Activated CD4-positive, alpha-beta T cell treated with anti-CD3 and anti-CD28 coated beads for 24 hours (primary cell): ENCODE measurements around the gene STOML2.
"Not testable (repeated sequence)": the region's sequence is repeated elsewhere in the genome, so short reads cannot be mapped to it uniquely, and the experiment has no call there.

Source experiments
- DNase-seq, 2 donors: peaks; one replicate each; pipeline ENCODE4 v3.0.0-alpha.2; 2020; ENCODE audit warnings: low read depth in 2 of 2

The STOML2 gene

GRCh38 chr9:35102769-35103659 is at the start of gene STOML2:
TSS of gene STOML2 (minus strand) at chr9:35103131. CDS start at chr9:35103094, 37 bp downstream.
- DNase-seq, result peak; percentile 80 to 85

- DNase-seq, result not testable (repeated sequence)
Observed at GRCh38 chr9:35147941-35148563, 45.1 kb upstream of the STOML2 start.

DNA sequence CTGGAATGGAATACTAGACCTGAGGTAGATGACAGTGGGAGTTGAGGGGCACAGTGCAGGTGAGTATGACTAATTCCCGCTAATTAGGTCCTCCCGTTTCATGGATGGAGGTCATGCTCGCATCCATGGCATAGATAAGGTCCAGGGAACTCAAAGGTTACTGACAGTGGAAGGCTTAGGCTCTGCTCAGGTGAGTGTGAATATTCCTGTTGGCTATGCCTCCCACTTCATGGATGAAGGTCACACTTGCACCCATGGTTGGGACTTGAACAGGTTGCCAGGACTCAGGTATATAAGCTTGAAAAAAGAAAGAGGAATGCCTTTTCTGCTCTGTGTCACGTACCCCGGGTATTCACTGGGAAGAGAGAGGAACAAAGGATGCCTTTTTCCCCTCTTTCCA is 39.1 kb upstream of the STOML2 start:
- DNase-seq, result no peak

DNA sequence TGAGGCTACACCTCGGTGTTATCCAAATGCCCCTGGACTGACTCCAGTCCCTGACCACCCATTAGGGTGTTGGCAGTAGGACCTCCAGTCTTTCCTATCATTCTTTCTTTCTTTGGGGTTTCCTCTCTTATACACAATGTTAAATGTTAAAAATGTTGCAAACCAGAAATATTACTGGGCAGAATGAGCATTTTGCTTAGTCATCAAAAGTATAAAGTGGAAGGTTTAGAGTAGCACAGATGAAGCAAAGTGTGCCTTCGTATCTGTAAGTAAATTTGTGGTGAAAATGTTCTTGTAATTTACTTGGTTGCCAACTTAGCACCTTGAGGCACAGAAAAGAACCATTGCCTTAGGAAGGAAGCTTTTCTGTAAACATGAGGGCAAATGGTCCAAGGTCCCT is 37.2 kb upstream of the STOML2 start:
- DNase-seq, result no peak

DNA sequence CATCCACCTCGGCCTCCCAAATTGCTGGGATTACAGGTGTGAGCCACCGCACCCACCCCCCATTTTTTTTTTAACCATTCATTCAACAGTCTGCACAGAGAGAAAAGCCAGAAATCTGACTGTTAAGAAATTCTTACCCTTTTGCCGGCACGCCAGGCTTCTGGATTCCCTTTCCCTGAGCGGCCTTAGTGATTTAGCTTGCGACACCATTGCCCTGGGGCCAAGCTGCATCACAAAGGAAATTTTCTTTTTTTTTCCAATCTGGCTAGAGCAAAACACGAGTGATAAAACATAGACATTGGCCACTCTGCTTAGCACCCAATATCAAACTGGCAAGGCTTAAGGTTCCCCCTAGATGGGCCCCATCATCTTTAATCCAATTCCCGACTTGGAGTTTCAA is 33.9 kb upstream of the STOML2 start:
- no peak for DNase-seq

- DNase-seq, result no peak
Observed at GRCh38 chr9:35135988-35136387, 33.1 kb upstream of the STOML2 start.

DNA sequence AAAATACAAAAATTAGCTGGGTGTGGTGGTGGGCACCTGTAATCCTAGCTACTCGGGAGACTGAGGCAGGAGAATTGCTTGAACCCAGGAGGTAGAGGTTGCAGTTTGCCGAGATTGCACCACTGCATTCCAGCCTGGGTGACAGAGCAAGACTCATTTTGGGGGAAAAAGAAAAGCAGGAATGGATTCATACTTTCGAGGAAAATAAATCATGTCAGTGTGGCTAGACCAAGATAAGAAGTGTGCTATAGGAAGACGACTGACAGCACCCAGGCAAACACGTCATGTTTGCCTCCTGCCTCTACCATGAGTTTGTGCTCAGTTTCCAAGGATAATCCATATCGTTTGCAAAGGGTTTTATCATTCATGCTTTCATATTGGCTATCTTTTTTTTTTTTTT is 32.0 kb upstream of the STOML2 start:
- DNase-seq, result no peak

DNA sequence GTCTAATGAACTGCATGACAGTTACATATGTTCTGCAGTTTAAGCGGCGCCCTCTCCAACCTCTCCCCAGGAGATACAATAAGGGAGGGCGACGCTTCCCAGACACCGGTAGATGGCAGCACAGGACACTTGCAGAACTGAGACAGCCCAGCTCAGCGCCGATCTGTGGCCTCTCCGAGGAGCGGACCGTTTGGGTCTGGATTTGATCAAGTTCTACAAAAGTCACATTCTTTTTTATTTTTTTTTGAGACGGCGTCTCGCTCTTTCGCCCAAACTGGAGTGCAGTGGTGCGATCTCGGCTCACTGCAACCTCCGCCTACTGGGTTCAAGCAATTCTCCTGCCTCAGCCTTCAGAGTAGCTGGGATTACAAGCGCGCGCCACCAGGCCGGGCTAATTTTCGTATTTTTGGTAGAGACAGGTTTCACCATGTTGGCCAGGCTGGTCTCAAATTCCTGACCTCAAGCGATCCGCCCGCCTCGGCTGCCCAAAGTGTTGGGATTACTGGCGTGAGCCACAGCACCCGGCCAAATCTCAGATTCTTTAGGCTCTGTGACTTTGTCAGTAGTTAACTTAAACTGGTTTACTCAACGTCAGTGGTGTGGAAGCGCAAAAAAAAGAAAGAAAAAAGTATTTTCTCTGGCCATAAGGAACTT is 14.1 kb upstream of the STOML2 start:
- peak; percentile 74 to 86 for DNase-seq

DNA sequence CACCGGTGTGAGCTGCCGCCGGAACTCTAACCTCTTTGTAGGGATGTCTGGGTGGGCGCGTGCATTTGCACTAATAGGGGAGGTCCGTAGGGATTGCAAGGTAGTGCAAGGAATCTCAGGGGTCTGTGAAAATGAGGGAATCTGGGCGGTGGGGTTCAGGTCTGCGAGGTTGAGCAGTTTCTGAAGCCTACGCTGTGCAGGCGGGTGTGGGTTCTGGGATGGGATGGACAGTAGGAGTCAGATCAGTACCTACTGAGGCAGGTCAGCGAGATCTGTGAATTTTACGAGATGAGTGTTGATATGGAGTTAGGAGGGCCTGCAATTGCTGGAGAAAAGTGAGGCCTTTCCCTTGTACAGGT is 13.6 kb upstream of the STOML2 start:
- no peak for DNase-seq

DNA sequence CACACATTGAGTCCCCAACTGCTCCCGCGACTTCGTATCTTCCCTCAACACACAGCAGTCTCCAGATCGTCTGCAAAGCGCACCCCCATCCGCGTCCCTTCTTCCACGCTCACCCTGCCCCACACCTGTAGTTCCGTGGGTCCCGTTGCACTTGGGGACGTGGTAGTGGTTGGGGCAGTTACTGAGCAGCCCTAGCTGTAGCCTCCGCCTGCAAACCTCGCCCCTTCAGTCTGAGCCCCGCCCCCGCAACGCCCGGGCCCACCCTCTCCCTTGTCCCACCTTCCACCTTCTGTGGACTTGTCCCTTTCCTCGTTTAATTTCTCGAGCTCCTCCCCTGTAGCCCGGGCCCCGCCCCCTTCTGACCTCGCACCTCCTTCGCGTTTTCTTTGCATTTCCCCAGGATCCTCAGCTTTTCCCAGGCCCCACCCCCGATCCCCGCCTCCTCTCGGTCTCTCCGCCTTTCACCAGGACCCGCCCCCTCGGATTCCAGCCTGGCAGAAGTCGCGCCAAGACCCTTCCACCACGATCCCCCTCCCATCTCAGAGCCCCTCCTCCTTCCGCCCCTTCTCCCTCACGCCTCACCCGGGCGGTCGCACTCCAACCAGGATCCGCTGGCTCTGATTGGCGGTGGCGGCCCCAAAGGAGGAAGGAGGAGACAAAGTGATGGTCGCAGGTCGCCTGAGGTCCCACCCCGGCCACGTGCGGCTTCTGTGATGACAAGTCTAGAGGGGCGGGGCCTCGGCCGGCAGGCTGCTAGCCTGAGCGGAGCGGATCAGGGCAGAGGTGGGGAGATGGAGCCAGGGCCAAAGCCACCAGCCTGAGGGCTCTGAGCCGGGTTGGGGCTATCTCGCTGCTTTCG is 13.0 kb upstream of the STOML2 start, which contains the start of gene ATOSB:
Gene ATOSB, minus strand, starts transcription at position 183 of the 859 bp plus-strand sequence. CDS start 7,588 bp downstream, outside the sequence.
- peak; percentile 83 to 90 for DNase-seq

- DNase-seq, result no peak
Observed at GRCh38 chr9:35114840-35115628, 12.1 kb upstream of the STOML2 start.

DNA sequence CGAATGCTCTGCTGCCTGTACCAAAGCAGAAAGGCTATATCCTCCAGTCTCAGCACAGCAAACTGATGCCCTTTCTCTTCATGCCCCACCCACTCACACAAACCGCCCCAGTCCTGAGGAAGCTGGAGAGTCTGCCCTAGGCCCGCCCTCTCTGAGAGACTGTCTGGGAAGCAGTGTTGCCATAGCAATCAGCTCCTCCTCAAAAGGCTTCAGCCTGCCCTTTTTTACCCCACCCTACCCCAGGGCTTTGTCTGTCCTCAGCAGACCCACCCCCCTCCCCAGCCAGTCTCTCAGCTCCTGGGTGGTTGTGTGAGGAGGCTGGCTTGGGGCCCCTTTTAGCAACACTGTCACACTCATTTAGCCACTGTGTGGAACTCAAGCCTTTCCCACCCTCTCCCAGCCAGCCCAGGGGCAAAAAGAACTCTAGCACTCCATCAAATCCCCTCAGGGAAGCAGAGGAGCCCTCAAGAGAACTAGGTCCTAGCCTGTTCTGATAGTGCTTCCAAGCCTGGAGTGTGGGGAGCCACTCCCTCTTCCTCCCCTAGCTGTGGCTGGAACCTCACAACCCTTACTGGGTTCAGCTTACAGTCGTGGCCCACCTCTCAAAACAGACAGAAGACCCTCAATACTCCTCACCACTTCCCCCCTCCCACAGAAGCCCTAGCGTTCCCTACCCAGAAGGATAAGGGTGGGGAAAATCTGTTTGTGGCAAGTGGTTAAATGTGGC is 11.3 kb upstream of the STOML2 start:
- DNase-seq, result peak; percentile 43 to 52

DNA sequence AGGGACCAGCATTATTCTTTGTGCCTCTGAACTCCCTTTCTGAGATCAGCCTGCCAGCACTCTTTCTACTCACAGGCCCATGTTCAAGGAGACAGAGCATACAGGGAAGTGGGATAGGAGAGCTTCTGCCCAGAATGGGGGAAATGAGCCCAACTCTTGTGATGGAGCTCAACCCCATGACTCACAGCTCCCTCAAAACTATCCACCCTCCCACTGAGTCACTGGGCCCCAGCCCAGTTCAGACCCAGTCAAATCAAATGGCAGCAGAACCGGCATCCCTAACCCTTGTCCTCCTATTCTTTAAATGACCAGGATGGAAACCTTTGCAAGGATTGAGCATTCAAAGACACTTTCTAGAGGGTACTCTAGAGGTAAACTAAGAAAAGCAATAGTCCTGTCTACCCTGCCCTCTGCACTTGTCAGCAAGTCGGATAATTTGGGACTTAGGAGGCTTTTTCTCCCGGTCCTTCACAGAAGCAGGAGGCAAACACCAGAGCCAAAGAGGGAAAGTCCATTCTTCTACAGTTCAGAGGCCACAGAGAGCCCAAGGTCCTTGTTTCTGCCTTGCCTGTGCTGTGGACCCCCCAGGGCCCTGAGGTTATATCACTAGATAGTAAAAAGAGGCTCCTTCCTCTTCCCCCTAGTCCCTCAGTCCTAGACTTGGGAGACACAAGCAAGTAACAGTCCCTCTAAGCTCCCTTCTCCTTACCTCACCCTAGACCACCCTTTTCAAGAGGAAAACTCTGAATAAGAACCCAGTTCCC is 9.5 kb upstream of the STOML2 start:
- no peak for DNase-seq

- DNase-seq, result peak; percentile 90 to 93
Observed at GRCh38 chr9:35111001-35111933, 8.3 kb upstream of the STOML2 start.

GRCh38 chr9:35110327-35110761 is 7.4 kb upstream of the STOML2 start:
- DNase-seq, result no peak

DNA sequence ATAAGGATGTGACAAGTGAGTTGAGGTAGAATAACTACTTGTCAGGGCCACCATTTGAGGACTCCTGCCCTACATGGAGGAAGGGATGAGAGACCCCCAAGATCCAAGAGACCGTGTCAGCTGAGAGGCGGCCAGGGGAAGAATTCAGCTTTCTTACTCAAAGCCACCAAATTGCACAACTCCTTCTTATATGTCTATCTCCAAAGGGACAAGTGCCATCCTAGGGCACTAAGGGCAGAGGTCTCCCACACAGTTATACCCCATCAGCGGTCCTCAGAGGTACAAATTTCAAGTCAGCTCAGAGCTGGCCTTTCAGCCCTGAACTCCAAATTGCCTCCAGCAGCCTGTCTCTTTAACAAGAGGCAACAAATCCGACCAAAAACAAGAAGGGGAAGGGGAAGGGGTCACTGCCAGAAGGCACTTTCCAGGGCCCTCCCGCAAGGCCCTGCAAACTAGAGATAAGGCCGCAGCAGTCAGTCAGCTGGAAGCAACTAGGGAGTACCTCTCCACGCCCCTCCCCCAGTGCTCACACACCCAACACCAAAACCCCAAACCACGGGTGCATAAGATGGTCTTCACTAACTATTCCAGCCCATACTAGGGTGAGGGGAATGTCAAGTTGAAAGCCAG is 6.1 kb upstream of the STOML2 start:
- no peak for DNase-seq

GRCh38 chr9:35108461-35108860 is 5.5 kb upstream of the STOML2 start:
- no peak for DNase-seq
